ENCODE data around the gene RGS16. TPM values are rescaled to one million over a fixed set of nuclear protein-coding genes. Genes with fewer than 3 reads are reported as not detected.

RGS16 gene
- total RNA-seq, 1 donor = 1.3 TPM

- H3K4me3 ChIP-seq (ENCODE audit: low read depth, low read length) = no peak overlapping the region
- TF ChIP-seq CTCF (IDR thresholded peaks at IDR 0.05; ENCODE audit: insufficient read depth, low read depth, low read length) = no peak
- peak; percentile 28 for DNase-seq (ENCODE audit: low read depth)
Measured at GRCh38 chr1:182625719-182626504, 21.7 kb upstream of the RGS16 start.

- DNase-seq (ENCODE audit: low read depth) = no peak
- no peak for TF ChIP-seq CTCF (IDR thresholded peaks at IDR 0.05; ENCODE audit: insufficient read depth, low read depth, low read length)
- H3K4me3 ChIP-seq (ENCODE audit: low read depth, low read length) = no peak overlapping the region
Measured at GRCh38 chr1:182625024-182625423, 20.8 kb upstream of the RGS16 start.

GRCh38 chr1:182624577-182624976 lies 20.4 kb upstream of the RGS16 start:
- TF ChIP-seq CTCF (IDR thresholded peaks at IDR 0.05; ENCODE audit: insufficient read depth, low read depth, low read length) = no peak
- no peak for DNase-seq (ENCODE audit: low read depth)
- no peak overlapping the region for H3K4me3 ChIP-seq (ENCODE audit: low read depth, low read length)

GRCh38 chr1:182622901-182623528 lies 18.8 kb upstream of the RGS16 start:
- TF ChIP-seq CTCF (IDR thresholded peaks at IDR 0.05; ENCODE audit: insufficient read depth, low read depth, low read length) = no peak
- peak; percentile 19 for DNase-seq (ENCODE audit: low read depth)
- H3K4me3 ChIP-seq (ENCODE audit: low read depth, low read length) = no peak overlapping the region

GRCh38 chr1:182621906-182622305 lies 17.7 kb upstream of the RGS16 start:
- H3K4me3 ChIP-seq (ENCODE audit: low read depth, low read length) = no peak overlapping the region
- TF ChIP-seq CTCF (IDR thresholded peaks at IDR 0.05; ENCODE audit: insufficient read depth, low read depth, low read length) = no peak
- DNase-seq (ENCODE audit: low read depth) = no peak

GRCh38 chr1:182620924-182621585 lies 16.9 kb upstream of the RGS16 start:
- no peak for DNase-seq (ENCODE audit: low read depth)
- H3K4me3 ChIP-seq (ENCODE audit: low read depth, low read length) = no peak overlapping the region
- TF ChIP-seq CTCF (IDR thresholded peaks at IDR 0.05; ENCODE audit: insufficient read depth, low read depth, low read length) = no peak

All from fibroblast of villous mesenchyme (primary cell).